ENCODE data around the gene SCAF8. TPM values are rescaled to one million over a fixed set of nuclear protein-coding genes. Genes with fewer than 3 reads are reported as not detected.

The SCAF8 gene
- total RNA-seq, 5 donors from 2014 or later (not counting 1 experiment from before 2014, with no cell fraction given), result 53.1 to 61.1 (median 55.2) TPM

- POLR2A ChIA-PET, result interaction anchor here in 1 of 2 donors (0.7 kb wide), 1 partner anchor 45 kb away, joined by 3 read pairs; no protein-coding TSS in a partner anchor
- CTCF ChIA-PET, result no interaction called here
- no peak overlapping the region for H3K27ac ChIP-seq (ENCODE audit: low read length)
- H3K4me3 ChIP-seq (ENCODE audit: control insufficient read depth in 1 of 2, extremely low read depth in 1 of 2, low read length in 1 of 2), result no peak overlapping the region
- no peak for ATAC-seq (replicated peaks in 1 of 4)
- H3K4me1 ChIP-seq (ENCODE audit: control insufficient read depth in 1 of 2, extremely low read depth in 1 of 2, insufficient read depth in 2 of 2, low read length in 2 of 2), result peaks cover 0 to 2% of the 10 kb centered on the region in 2 experiments
- H3K27me3 ChIP-seq (replicated peaks in 1 of 2; ENCODE audit: control insufficient read depth in 2 of 2, extremely low read depth in 1 of 2, insufficient read depth in 2 of 2, low read length in 1 of 2), result no peaks in the 10 kb centered on the region
- H3K4me3 Mint-ChIP-seq, result no peak overlapping the region
- H3K4me1 Mint-ChIP-seq, result peaks cover 0 to 12% (median 5%) of the 10 kb centered on the region in 3 donors
- H3K9me3 ChIP-seq, result no peaks in the 10 kb centered on the region
- H3K36me3 ChIP-seq (ENCODE audit: control insufficient read depth in 2 of 2, extremely low read depth in 1 of 2, insufficient read depth in 1 of 2, low read length in 1 of 2), result peaks cover 2% of the 10 kb centered on the region in 2 donors
- no peaks in the 10 kb centered on the region for H3K9me3 Mint-ChIP-seq
- DNase-seq, result no peak
- no peaks in the 10 kb centered on the region for H3K27me3 Mint-ChIP-seq
- no CpG with 5 or more reads among the region's 1 CpG for WGBS (ENCODE audit: insufficient coverage)
- peaks cover 15% of the 10 kb centered on the region for H3K36me3 Mint-ChIP-seq
- H3K27ac Mint-ChIP-seq, result no peak overlapping the region
Measured at GRCh38 chr6:154861825-154862224, 128.6 kb downstream of the SCAF8 start.

GRCh38 chr6:154862536-154862935, 129.3 kb downstream of the SCAF8 start:
- CTCF ChIA-PET, result interaction anchor here in 1 of 2 donors (0.6 to 0.7 kb wide), 2 partner anchors 428 to 1886 kb away, joined by 3 read pairs; no protein-coding TSS in a partner anchor
- WGBS (ENCODE audit: insufficient coverage), result 94% methylated on average over 8 of the region's 11 CpGs
- peaks cover 0 to 12% (median 5%) of the 10 kb centered on the region in 3 donors for H3K4me1 Mint-ChIP-seq

GRCh38 chr6:154864066-154864430, 130.8 kb downstream of the SCAF8 start:
- Mint-ChIP-seq H3K27ac (no peak overlapping the region), H3K4me1 (peaks cover 0 to 15% (median 8%) of the 10 kb centered on the region in 3 donors), H3K9me3 (no peaks in the 10 kb centered on the region), H3K4me3 (no peak overlapping the region), H3K27me3 (no peaks in the 10 kb centered on the region), H3K36me3 (peaks cover 11% of the 10 kb centered on the region)
- Histone ChIP-seq H3K27me3 (replicated peaks in 1 of 2; ENCODE audit: control insufficient read depth in 2 of 2, extremely low read depth in 1 of 2, insufficient read depth in 2 of 2, low read length in 1 of 2) (no peaks in the 10 kb centered on the region), H3K36me3 (ENCODE audit: control insufficient read depth in 2 of 2, extremely low read depth in 1 of 2, insufficient read depth in 1 of 2, low read length in 1 of 2) (peaks cover 2% of the 10 kb centered on the region in 2 donors), H3K27ac (ENCODE audit: low read length) (no peak overlapping the region), H3K4me3 (ENCODE audit: control insufficient read depth in 1 of 2, extremely low read depth in 1 of 2, low read length in 1 of 2) (no peak overlapping the region), H3K4me1 (ENCODE audit: control insufficient read depth in 1 of 2, extremely low read depth in 1 of 2, insufficient read depth in 2 of 2, low read length in 2 of 2) (peaks cover 0 to 2% of the 10 kb centered on the region in 2 experiments), H3K9me3 (no peaks in the 10 kb centered on the region)
- CTCF ChIA-PET, result no interaction called here
- POLR2A ChIA-PET, result no interaction called here
- no CpG with 5 or more reads among the region's 3 CpGs for WGBS (ENCODE audit: insufficient coverage)
- DNase-seq (no peak), ATAC-seq (replicated peaks in 1 of 4) (no peak)

More at GRCh38 chr6:154862536-154862935, 129.3 kb downstream of the SCAF8 start:
- no peaks in the 10 kb centered on the region for H3K27me3 Mint-ChIP-seq
- Histone ChIP-seq H3K27ac (ENCODE audit: low read length) (no peak overlapping the region), H3K36me3 (ENCODE audit: control insufficient read depth in 2 of 2, extremely low read depth in 1 of 2, insufficient read depth in 1 of 2, low read length in 1 of 2) (peaks cover 2% of the 10 kb centered on the region in 2 donors), H3K4me3 (ENCODE audit: control insufficient read depth in 1 of 2, extremely low read depth in 1 of 2, low read length in 1 of 2) (no peak overlapping the region), H3K27me3 (replicated peaks in 1 of 2; ENCODE audit: control insufficient read depth in 2 of 2, extremely low read depth in 1 of 2, insufficient read depth in 2 of 2, low read length in 1 of 2) (no peaks in the 10 kb centered on the region), H3K9me3 (no peaks in the 10 kb centered on the region), H3K4me1 (ENCODE audit: control insufficient read depth in 1 of 2, extremely low read depth in 1 of 2, insufficient read depth in 2 of 2, low read length in 2 of 2) (peaks cover 0 to 2% of the 10 kb centered on the region in 2 experiments)
- no peak for DNase-seq
- no peak overlapping the region for H3K4me3 Mint-ChIP-seq
- no peak for ATAC-seq (replicated peaks in 1 of 4)
- POLR2A ChIA-PET, result no interaction called here
- H3K9me3 Mint-ChIP-seq, result no peaks in the 10 kb centered on the region
- no peak overlapping the region for H3K27ac Mint-ChIP-seq
- H3K36me3 Mint-ChIP-seq, result peaks cover 11% of the 10 kb centered on the region

DNA sequence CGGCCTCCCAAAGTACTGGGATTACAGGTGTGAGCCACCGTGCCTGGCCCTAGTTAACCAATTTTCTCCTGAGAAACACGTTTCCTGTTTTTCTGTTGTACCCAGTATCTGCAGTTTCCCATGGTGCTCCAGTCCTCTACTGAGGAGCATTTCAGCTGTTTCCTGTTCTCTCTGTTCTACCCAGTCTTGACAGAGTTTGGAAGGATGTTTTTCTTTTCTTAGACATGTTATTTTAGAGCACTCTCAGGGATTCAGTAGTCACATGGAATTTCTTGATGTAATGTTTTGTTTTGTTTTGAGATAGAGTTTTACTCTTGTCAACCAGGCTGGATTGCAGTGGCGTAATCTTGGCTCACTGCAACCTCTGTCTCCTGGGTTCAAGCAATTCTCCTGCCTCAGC, 132.1 kb downstream of the SCAF8 start:
- ATAC-seq (replicated peaks in 1 of 4) (no peak), DNase-seq (no peak)
- peak overlapping the region in 1 of 2 donors; percentile 43 for H3K27ac Mint-ChIP-seq
- ChIA-PET CTCF (no interaction called here), POLR2A (no interaction called here)
- H3K9me3 Mint-ChIP-seq, result no peaks in the 10 kb centered on the region
- H3K4me1 Mint-ChIP-seq, result peaks cover 0 to 13% (median 8%) of the 10 kb centered on the region in 3 donors
- 65% methylated on average over 3 of the region's 4 CpGs for WGBS (ENCODE audit: insufficient coverage)
- H3K27me3 Mint-ChIP-seq, result no peaks in the 10 kb centered on the region
- Histone ChIP-seq H3K36me3 (ENCODE audit: control insufficient read depth in 2 of 2, extremely low read depth in 1 of 2, insufficient read depth in 1 of 2, low read length in 1 of 2) (peaks cover 2 to 4% of the 10 kb centered on the region in 2 donors), H3K27me3 (replicated peaks in 1 of 2; ENCODE audit: control insufficient read depth in 2 of 2, extremely low read depth in 1 of 2, insufficient read depth in 2 of 2, low read length in 1 of 2) (no peaks in the 10 kb centered on the region), H3K4me3 (ENCODE audit: control insufficient read depth in 1 of 2, extremely low read depth in 1 of 2, low read length in 1 of 2) (no peak overlapping the region), H3K9me3 (no peaks in the 10 kb centered on the region), H3K4me1 (ENCODE audit: control insufficient read depth in 1 of 2, extremely low read depth in 1 of 2, insufficient read depth in 2 of 2, low read length in 2 of 2) (peaks cover 0 to 2% of the 10 kb centered on the region in 2 experiments), H3K27ac (ENCODE audit: low read length) (no peak overlapping the region)
- peaks cover 4% of the 10 kb centered on the region for H3K36me3 Mint-ChIP-seq
- no peak overlapping the region for H3K4me3 Mint-ChIP-seq

GRCh38 chr6:154868143-154868594, 135.0 kb downstream of the SCAF8 start:
- no peak for ATAC-seq (replicated peaks in 1 of 4)
- ChIA-PET POLR2A (no interaction called here), CTCF (interaction anchor here (0.5 to 1.5 kb wide), 8 partner anchors 10 to 1397 kb away, joined by 3 to 7 read pairs (median 4); no protein-coding TSS in a partner anchor)
- Histone ChIP-seq H3K4me1 (ENCODE audit: control insufficient read depth in 1 of 2, extremely low read depth in 1 of 2, insufficient read depth in 2 of 2, low read length in 2 of 2) (peaks cover 0 to 2% of the 10 kb centered on the region in 2 experiments), H3K4me3 (ENCODE audit: control insufficient read depth in 1 of 2, extremely low read depth in 1 of 2, low read length in 1 of 2) (no peak overlapping the region), H3K27me3 (replicated peaks in 1 of 2; ENCODE audit: control insufficient read depth in 2 of 2, extremely low read depth in 1 of 2, insufficient read depth in 2 of 2, low read length in 1 of 2) (no peaks in the 10 kb centered on the region), H3K9me3 (no peaks in the 10 kb centered on the region), H3K27ac (ENCODE audit: low read length) (no peak overlapping the region), H3K36me3 (ENCODE audit: control insufficient read depth in 2 of 2, extremely low read depth in 1 of 2, insufficient read depth in 1 of 2, low read length in 1 of 2) (peaks cover 2 to 6% of the 10 kb centered on the region in 2 donors)
- Mint-ChIP-seq H3K9me3 (no peaks in the 10 kb centered on the region), H3K4me3 (no peak overlapping the region), H3K27me3 (no peaks in the 10 kb centered on the region), H3K36me3 (peaks cover 13% of the 10 kb centered on the region), H3K27ac (no peak overlapping the region), H3K4me1 (peaks cover 0 to 13% (median 8%) of the 10 kb centered on the region in 3 donors)
- 48% methylated on average over 2 of the region's 6 CpGs for WGBS (ENCODE audit: insufficient coverage)
- peak in 1 of 35 experiments; percentile 49 for DNase-seq

DNA sequence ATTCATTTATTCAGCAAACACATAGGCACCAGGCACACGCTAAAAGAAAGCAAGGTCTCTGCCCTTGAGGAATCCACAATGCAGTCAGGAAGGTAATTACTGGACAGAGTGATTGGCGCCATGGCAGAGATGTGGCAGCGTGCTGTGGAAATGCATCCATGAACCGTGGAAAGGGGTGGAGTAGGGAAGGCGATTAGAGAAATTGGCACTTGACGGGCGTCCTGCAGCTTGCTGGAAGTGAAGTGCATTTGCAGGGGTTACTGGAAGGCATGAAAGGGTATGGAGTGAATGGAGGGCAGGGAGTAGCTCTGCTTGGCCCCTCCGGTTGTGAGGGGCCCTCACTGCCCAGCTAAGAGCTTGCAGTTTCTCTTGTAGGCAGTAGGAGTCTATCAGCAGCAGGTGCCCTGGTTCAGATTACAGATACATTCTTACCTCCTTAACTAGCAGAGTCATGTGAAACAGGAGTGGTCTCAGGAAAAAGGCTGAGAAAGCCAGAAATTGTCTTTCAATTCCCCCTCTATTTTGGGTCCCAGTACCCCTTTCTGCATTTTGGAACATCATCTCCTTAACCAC, 139.4 kb downstream of the SCAF8 start:
- peaks cover 0 to 10% (median 2%) of the 10 kb centered on the region in 3 donors for H3K4me1 Mint-ChIP-seq
- Histone ChIP-seq H3K4me1 (ENCODE audit: control insufficient read depth in 1 of 2, extremely low read depth in 1 of 2, insufficient read depth in 2 of 2, low read length in 2 of 2) (no peaks in the 10 kb centered on the region), H3K36me3 (ENCODE audit: control insufficient read depth in 2 of 2, extremely low read depth in 1 of 2, insufficient read depth in 1 of 2, low read length in 1 of 2) (peaks cover 0 to 5% of the 10 kb centered on the region in 2 donors), H3K27me3 (replicated peaks in 1 of 2; ENCODE audit: control insufficient read depth in 2 of 2, extremely low read depth in 1 of 2, insufficient read depth in 2 of 2, low read length in 1 of 2) (no peaks in the 10 kb centered on the region), H3K4me3 (ENCODE audit: control insufficient read depth in 1 of 2, extremely low read depth in 1 of 2, low read length in 1 of 2) (no peak overlapping the region), H3K9me3 (no peaks in the 10 kb centered on the region), H3K27ac (ENCODE audit: low read length) (no peak overlapping the region)
- WGBS (ENCODE audit: insufficient coverage), result 94% methylated on average over 5 of the region's 8 CpGs
- no peak overlapping the region for H3K4me3 Mint-ChIP-seq
- CTCF ChIA-PET, result interaction anchor here in 1 of 2 donors (0.6 to 1.0 kb wide), 2 partner anchors 300 to 305 kb away, joined by 3 read pairs; no protein-coding TSS in a partner anchor
- no peaks in the 10 kb centered on the region for H3K27me3 Mint-ChIP-seq
- H3K27ac Mint-ChIP-seq, result no peak overlapping the region
- no peak for DNase-seq
- peaks cover 23% of the 10 kb centered on the region for H3K36me3 Mint-ChIP-seq
- H3K9me3 Mint-ChIP-seq, result no peaks in the 10 kb centered on the region
- no peak for ATAC-seq (replicated peaks in 1 of 4)
- POLR2A ChIA-PET, result no interaction called here
